ENCODE results near the gene KAT8.

GRCh38 chr16:31083081-31083480, 34.4 kb upstream of the KAT8 start:
- no peak for TF ChIP-seq POLR2A (IDR thresholded peaks at IDR 0.05; ENCODE audit: low read depth, low read length)
- TF ChIP-seq POLR2AphosphoS5 (IDR thresholded peaks at IDR 0.05; ENCODE audit: low read depth, low read length): no peak
- TF ChIP-seq SPI1 (IDR thresholded peaks at IDR 0.05; ENCODE audit: low read depth, low read length): no peak
- TF ChIP-seq PAX5 (IDR thresholded peaks at IDR 0.05; ENCODE audit: insufficient read depth, low read length, severe bottlenecking): no peak

Data from GM12891 (cell line).